ENCODE results near the gene PTPRN.
A peak's percentile ranks its signal among the peaks of the same experiment; 100 is the strongest.

PTPRN gene

GRCh38 chr2:219286436-219287115 lies 22.6 kb downstream of the PTPRN start:
- no peak for DNase-seq

DNA sequence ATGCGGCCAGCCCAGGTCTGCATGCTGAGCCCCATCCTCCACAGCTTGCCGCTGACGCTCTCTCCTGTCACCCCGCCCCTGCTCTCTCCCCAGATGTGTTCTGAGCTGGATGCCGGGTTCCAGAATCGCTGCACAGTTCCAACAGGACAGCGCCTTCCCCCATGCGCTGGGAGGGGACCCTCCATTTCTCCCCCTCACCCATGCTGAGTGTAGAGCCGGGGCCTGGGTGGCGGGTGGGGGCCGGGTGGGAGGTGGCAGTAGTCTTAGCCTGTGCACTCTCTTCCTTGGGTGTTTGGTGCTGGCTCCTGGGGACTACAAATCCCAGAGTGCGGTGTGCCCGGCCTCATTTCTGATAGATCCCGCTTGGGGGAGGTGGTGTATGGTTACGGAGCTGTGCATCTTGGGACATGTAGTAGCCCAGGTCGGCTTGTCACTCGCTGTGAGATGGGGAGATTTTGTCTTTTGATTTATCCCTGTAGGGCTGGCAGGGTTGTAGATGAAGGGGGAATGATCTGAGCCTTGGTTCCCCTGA lies 23.2 kb downstream of the PTPRN start:
- no peak for DNase-seq

DNA sequence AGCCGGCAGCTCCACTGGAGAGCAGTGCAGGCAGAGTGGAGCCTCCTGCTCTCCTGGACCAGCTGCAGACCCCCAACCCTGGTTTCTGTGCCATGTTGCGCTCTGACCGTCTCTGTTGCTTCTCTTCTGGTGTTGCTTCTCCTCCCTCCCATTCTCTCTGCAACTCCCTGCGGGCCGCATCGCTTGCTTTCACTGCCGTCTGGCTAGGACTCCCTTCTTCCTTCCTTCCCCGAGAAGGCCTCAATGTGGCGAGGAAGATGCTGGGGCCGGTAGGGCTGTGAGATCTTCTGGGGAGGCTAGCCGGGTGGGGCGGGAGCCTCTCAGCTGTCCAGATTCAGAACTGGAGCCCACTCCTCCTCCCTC lies 23.8 kb downstream of the PTPRN start:
- DNase-seq = no peak

- DNase-seq = no peak
Measured at GRCh38 chr2:219284501-219285372, 24.5 kb downstream of the PTPRN start.

DNA sequence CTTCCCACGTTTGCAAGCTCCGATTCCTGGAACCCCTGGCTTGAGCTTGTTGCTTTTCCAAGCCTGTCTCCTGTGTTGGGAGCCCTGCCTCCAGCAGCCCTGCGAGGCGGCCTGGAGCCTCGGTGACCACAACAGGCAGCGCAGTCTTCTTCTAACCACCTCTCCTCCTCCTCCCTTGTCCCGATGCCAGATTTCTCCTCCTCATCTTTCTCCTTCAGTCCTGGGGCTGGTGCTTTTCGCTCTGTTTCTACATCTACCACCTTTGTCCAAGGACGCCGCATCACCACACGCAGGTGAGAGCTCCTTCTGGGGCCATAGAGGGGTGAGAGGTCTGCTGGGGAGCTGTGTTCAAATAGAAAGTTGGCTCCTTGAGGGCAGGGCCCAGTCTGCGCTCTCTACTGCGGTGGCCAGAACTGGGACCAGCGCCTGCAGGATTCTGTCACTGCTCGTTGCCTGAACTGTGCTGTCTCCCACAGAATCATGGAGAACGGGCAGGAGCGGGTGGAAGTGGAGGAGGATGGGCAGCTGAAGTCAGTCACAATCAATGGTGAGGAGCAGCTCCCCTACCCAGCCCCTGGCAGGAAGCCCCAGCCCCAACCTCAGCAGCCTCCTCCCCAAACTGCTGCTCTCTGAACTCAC lies 26.1 kb downstream of the PTPRN start:
- no peak for DNase-seq

GRCh38 chr2:219282375-219282774 lies 26.8 kb downstream of the PTPRN start:
- DNase-seq = no peak

DNA sequence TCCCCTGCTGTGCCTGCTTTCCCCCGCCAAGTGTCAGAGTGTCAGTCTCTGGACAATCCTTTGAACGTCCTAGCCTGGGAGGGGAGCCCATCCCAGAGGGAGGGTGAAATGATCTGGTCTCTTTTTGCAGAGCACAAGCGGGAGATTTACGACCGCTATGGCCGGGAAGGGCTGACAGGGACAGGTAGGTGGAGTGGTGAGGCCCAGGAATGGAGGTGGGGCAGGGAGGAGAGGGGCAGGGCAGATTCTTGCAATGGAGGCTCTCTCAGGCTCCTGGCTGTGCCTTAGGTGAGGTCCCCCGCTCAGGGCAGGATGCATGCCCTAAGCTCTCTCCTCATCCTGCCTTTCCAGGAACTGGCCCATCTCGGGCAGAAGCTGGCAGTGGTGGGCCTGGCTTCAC lies 27.6 kb downstream of the PTPRN start:
- no peak for DNase-seq

- DNase-seq = no peak
Measured at GRCh38 chr2:219280651-219281050, 28.6 kb downstream of the PTPRN start.

GRCh38 chr2:219279916-219280516 lies 29.2 kb downstream of the PTPRN start:
- DNase-seq = no peak

GRCh38 chr2:219279151-219279915 lies 29.9 kb downstream of the PTPRN start, which contains the start of gene DNAJB2:
Gene DNAJB2, plus strand, starts transcription at chr2:219279366. Its CDS starts 468 bp downstream, at chr2:219279834.
- DNase-seq = peak; percentile 90

DNA sequence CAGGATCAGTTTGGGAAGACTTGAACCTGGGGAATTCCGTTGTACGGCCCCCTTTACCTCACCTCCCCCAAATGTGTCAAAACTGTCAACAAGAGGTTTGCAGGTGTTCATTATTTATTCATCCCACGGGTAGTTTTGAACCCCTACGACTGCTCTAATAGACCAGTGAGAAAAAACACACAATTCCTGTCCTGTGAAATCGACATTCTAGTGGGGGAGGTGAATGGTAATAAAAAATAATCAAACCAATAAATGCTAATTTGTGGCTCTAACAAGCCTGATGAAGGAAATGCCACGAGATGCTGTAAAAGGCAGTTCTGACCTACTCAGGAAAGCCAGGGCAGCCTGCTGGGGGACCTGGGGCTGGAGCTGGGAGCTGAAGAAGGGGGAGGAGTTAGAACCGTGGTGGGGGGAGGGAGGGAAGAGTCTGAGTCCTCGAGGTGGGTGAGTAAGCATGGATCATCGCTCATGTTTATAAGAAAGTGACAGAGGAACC lies 30.5 kb downstream of the PTPRN start:
- no peak for DNase-seq

GRCh38 chr2:219277703-219278654 lies 31.2 kb downstream of the PTPRN start:
- DNase-seq = no peak

GRCh38 chr2:219274361-219274921 lies 34.8 kb downstream of the PTPRN start:
- no peak for DNase-seq

DNA sequence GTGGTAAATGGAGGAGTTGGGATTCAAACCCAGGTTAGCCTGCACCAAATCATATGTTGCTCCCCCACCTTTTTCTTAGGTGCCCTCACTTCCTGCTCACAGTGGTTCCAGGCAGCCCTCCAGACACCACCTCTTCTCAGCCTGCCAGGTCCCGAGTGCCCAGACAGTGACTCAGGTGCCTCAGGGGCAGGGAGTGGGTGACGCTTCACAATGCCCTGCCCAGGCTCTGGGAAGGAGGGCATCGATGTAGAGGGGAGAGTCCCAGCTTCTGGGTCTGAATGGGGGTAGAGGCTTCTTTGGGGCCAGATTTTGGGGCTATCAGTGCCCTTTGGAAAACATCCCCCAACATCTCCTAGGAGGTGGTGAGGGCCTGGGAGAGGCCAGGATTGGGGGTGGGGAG lies 35.3 kb downstream of the PTPRN start:
- DNase-seq = no peak

DNA sequence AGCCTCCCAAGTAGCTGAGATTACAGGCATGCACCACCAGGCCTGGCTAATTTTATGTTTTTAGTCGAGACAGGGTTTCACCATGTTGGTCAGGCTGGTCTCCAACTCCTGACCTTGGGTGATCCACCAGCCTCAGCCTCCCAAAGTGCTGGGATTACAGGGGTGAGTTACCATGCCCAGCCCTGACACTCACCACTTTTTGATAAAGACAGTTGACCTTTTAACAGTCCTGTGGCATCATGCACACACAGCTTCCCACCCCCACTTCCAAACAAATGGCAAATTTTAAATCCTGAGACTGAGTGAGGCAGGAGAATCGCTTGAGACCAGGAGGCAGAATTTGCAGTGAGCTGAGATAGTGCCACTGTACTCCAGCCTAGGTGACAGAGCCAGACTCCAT lies 36.2 kb downstream of the PTPRN start:
- no peak for DNase-seq

DNA sequence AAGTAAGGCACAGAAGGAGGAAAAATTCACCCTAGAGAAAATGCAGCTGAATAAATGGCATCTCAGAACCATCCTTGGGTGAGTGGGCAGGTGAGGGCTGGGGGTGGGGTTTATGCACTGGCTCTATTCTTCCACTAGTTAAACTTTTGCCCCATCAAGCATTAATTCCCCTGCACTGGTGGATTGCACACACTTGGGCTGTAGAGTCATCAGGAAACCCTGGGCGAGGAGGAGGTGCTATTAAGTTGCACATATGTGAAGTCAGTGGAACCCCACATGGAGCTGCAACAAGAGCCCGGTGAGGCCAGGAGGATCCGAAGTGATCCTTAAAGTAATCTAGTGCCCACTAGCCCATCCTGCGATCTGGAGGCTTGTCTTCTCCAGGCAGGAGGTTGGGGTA lies 36.8 kb downstream of the PTPRN start:
- DNase-seq = no peak

DNA sequence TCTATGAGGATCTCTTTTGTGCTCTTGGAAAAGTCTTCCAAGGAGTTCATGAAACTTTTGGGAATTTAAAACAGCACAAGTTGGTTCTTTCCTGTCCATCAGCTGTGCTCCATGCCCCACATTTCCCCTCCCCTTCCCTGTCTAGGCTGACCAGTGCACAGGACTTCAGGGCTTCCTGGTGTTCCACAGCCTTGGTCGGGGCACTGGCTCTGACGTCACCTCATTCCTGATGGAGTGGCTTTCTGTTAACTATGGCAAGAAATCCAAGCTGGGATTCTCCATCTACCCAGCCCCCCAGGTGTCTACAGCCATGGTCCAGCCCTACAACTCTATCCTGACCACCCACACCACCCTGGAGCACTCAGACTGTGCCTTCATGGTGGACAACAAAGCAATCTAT lies 38.2 kb downstream of the PTPRN start:
- DNase-seq = no peak

- DNase-seq = no peak
Measured at GRCh38 chr2:219270055-219270372, 39.2 kb downstream of the PTPRN start.

GRCh38 chr2:219269362-219270054 lies 39.7 kb downstream of the PTPRN start:
- no peak for DNase-seq

- DNase-seq = no peak
Measured at GRCh38 chr2:219268294-219268693, 40.9 kb downstream of the PTPRN start.

All from NCI-H1048 (cell line).